ENCODE data around the gene STAB1. TPM values are rescaled to one million over a fixed set of nuclear protein-coding genes. Genes with fewer than 3 reads are reported as not detected.

STAB1 gene
- polyA plus RNA-seq, 4 donors, result 31.7 to 48.0 (median 41.1) TPM

DNA sequence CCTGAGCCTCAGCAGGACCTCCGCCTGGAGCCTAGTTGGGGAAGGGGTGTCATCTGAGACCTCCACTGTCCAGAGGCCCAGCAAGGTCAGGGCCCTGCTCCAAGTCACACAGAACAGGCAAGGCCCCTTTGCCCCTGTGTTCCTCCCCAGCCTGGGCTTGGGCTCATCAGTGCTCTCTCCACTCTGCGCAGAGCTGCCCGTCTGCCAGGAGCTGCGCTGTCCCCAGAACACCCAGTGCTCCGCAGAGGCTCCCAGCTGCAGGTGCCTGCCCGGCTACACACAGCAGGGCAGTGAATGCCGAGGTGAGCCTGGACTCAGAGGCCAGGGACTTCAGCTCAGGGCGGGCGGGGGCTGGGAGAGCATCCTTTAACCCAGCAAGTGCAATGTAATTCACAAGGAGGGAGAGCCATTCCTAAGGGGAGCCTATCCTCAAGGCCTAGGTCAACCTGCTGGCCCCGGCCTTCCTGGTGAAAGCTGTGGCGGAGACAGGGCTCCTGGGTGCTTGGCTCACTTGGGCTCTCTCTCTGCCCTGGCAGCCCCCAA lies 7.7 kb downstream of the STAB1 start:
- no peak for DNase-seq (ENCODE audit: low read depth in 4 of 4, low spot score in 3 of 4)

DNA sequence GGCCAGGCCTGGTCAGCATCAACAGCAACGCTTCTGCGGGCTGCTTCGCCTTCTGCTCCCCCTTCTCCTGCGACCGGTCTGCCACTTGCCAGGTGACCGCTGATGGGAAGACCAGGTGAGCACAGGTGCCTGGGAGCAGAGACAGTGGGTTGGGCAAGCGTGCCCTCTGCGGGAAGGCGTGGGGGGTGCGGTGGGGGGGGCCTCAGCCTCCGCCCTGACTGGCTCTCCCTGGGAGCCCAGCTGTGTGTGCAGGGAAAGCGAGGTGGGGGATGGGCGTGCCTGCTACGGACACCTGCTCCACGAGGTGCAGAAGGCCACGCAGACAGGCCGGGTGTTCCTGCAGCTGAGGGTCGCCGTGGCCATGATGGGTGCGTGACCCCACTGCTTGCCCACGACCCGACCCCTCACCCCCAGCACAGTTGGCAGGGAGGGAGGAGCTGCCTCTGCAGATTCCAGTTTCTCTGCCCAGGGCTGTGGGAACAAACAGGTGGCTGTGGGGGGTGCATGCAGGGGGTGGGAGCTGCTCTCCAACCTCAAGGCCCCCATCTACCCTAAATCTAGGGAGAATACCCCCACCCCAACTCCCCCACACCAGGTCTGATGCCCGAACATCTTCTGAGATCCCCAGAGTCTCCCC lies 8.8 kb downstream of the STAB1 start:
- no peak for DNase-seq (ENCODE audit: low read depth in 4 of 4, low spot score in 3 of 4)

DNA sequence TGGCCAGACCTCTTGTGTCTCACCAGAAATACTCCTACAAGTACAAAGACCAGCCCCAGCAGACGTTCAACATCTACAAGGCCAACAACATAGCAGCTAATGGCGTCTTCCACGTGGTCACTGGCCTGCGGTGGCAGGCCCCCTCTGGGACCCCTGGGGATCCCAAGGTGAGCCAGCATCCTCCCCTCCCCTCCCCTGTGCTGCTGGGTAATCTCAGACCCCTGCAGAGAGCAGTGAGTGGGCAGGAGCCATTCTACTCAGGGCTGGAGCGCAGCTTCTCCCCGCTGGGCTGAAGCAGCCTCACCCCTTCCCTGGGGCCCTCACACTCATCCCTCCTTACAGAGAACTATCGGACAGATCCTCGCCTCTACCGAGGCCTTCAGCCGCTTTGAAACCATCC lies 9.8 kb downstream of the STAB1 start:
- no peak for DNase-seq (ENCODE audit: low read depth in 4 of 4, low spot score in 3 of 4)

DNA sequence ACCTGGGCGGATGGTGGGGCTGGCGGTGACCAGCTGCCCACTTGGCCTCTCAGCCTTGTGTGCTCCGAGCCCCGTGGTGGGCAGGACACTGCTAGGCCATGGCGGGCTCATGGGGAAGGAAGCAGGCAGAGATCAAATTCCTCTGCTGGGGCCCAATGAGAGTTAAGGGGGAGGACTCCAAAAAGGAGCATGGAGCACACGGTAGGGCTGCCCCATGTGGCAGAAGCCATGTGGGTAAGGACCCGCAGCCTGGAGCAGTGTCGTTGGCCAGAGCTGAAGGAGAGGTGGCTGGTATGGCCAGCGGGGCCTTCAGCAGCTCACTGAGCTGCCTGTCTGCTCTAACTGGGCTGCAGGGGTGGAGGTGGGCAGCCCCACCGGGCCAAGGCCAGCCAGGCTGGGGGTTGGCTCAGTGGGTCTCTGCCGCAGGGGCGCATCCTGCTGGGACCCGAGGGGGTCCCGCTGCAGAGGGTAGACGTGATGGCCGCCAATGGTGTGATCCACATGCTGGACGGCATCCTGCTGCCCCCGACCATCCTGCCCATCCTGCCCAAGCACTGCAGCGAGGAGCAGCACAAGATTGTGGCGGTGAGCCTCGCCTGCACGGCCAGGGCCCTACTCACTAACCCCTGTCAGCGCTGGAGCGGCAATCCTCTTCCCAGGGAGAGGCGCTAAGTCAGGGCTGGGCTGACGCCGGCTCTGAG lies 11.3 kb downstream of the STAB1 start:
- DNase-seq (ENCODE audit: low read depth in 4 of 4, low spot score in 3 of 4), result no peak

DNA sequence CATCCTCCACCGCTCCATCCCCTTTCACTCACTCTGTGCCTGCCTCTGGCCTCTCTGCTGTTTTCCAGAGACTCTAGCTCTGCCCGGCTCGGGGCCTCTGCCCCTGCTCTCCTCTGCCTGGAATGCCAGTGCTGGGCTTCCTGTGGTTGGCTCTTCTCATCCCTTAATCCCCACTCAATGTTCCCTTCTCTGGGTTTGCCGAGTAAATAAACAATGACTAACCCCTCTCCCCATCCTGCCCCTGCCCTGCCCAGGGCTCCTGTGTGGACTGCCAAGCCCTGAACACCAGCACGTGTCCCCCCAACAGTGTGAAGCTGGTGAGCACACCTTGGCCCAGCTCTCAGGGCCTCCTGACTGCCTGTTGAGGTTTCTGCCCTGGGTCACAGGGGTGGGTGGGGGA lies 12.2 kb downstream of the STAB1 start:
- no peak for DNase-seq (ENCODE audit: low read depth in 4 of 4, low spot score in 3 of 4)

DNA sequence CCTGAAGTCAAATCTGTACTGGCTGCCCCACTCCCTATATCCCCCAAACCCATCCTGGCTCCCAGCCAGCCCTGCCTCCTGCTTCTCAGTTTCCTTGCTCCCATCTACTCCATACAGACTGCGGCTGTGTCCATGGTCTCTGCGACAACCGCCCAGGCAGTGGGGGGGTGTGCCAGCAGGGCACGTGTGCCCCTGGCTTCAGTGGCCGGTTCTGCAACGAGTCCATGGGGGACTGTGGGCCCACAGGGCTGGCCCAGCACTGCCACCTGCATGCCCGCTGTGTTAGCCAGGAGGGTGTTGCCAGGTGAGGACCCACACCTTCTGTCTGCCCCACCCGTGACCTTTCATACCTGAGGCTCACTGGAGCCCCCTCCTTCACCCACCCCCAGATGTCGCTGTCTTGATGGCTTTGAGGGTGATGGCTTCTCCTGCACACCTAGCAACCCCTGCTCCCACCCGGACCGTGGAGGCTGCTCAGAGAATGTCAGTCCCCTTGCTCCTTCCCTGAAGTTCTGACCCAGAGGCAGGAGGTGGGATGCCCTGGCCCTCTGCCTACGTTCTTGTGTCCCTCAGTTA lies 14.7 kb downstream of the STAB1 start:
- DNase-seq (ENCODE audit: low read depth in 4 of 4, low spot score in 3 of 4), result no peak

DNA sequence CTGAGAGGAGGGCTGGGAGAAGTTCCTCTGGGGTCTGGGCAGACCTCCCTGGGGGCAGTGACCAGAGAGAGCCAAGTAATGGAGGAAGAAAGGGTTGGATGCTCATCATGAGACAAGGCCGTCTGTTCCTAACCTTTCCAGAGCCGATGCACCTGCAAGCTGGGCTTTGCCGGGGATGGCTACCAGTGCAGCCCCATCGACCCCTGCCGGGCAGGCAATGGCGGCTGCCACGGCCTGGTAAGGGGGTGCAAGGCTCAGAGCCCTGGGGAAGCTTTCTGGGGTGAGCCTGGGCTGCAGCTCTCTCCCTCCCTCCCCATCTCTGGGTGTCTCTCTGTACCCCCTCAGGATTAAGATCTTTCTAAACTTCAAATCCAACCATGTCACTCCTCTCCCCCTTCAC lies 16.4 kb downstream of the STAB1 start:
- no peak for DNase-seq (ENCODE audit: low read depth in 4 of 4, low spot score in 3 of 4)

DNA sequence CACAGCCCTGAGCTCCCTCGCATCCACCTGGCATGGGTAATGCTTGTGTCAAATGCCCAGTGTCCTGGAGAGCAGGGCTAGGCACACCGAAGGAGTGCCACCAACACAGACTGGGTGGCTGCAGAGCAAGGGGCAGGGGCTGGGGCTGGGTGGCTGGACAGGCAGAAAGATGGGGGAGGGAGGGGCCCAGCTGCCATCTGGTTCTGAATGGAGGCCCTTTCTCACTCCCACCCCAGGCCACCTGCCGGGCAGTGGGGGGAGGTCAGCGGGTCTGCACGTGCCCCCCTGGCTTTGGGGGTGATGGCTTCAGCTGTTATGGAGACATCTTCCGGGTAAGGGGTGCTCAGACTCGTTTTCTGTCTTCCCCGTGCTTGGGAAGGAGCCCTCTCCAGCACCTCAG lies 17.0 kb downstream of the STAB1 start:
- DNase-seq (ENCODE audit: low read depth in 4 of 4, low spot score in 3 of 4), result no peak

DNA sequence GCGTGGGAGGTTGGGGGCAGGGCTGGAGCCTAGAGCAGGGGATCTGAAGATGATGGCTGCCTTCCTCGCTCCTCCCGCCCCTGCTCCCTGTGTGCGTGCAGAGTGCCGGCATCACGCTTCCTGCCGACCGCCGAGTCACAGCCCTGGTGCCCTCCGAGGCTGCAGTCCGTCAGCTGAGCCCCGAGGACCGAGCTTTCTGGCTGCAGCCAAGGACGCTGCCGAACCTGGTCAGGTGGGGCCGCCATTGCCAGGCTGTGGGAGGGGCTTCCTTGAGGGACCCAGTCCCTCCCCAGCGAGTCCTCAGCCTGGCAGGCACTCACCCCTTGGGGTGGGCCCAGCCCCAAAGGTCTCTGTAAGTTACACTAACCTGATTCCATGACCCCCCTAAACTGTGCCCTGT lies 17.6 kb downstream of the STAB1 start:
- DNase-seq (ENCODE audit: low read depth in 4 of 4, low spot score in 3 of 4), result no peak

DNA sequence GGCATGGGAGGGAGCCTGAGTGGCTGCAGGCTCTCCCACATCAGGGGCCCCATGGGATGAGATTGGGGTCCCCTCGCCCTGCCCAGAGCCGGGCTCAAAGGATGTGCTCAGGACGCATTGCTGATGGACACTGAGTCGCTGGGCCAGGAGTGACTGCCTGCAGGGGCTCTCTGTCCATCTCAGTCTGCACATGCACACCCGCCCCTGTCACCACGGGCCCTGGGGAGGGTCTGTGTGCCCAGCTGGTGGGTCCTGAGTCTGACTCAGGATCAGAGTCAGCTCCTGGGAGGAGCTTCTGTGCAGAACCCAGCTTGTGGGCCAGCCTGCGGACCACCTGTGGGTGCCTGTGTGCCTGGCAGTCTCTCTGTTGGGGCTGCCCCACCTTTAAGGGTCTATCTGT lies 18.1 kb downstream of the STAB1 start:
- no peak for DNase-seq (ENCODE audit: low read depth in 4 of 4, low spot score in 3 of 4)

DNA sequence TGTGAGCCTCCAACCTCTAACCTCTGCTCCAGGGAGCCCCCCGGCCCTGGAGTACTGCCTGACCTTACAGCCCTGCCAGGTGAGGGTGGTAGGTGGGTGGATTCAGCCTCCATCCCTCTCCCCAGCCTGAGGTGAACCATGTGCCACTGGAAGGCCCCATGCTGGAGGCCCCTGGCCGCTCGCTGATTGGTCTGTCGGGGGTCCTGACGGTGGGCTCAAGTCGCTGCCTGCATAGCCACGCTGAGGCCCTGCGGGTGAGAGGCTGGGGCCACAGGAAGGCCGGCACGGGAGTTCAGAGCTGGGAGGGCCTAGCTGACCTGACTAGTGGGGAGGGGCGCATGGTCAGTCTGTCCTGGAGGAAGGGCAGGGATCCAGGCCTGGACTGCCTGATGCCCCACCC lies 19.4 kb downstream of the STAB1 start:
- DNase-seq (ENCODE audit: low read depth in 4 of 4, low spot score in 3 of 4), result no peak

DNA sequence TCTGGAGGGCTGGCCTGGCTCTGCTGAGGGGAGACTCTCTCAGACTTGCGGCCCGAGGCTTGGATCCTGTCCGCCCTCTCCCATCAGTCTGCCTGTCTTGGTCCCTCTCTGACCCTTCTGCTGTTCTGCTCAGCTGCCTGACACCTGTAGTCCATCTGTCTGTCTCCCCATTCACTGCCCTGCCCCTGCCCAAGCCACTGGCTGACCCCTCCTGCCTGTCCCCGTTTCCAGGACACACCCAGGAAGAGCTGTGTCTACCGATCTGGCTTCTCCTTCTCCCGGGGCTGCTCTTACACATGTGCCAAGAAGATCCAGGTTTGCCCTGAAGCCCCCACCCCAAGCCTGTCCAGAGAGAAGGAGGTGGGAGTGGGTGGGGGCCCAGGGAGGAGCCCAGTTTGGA lies 20.1 kb downstream of the STAB1 start:
- DNase-seq (ENCODE audit: low read depth in 4 of 4, low spot score in 3 of 4), result no peak

DNA sequence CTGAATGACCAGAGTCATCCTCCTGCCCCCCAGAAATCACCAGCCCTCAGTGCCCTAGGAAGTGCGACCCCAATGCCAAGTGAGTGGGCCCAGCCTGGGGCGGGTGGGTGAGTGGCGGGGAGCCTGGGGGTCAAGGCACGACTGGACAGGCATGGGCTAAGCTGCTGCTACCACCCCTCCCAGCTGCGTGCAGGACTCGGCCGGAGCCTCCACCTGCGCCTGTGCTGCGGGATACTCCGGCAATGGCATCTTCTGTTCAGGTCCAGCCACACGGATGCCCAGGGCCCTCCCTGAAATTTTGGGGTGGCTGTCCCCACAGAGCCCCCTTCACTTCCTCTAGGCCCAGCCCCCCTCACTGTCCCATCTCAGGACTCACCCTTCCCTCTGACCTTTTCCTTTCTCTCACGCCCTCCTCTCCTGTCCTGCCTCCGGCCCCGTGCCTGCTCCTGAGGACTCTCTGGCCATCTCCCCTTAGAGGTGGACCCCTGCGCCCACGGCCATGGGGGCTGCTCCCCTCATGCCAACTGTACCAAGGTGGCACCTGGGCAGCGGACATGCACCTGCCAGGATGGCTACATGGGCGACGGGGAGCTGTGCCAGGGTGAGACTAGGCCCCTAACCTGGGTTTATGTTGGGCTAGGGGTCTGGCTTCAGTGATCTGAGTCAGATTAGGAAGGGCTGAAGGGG lies 21.5 kb downstream of the STAB1 start:
- DNase-seq (ENCODE audit: low read depth in 4 of 4, low spot score in 3 of 4), result no peak

DNA sequence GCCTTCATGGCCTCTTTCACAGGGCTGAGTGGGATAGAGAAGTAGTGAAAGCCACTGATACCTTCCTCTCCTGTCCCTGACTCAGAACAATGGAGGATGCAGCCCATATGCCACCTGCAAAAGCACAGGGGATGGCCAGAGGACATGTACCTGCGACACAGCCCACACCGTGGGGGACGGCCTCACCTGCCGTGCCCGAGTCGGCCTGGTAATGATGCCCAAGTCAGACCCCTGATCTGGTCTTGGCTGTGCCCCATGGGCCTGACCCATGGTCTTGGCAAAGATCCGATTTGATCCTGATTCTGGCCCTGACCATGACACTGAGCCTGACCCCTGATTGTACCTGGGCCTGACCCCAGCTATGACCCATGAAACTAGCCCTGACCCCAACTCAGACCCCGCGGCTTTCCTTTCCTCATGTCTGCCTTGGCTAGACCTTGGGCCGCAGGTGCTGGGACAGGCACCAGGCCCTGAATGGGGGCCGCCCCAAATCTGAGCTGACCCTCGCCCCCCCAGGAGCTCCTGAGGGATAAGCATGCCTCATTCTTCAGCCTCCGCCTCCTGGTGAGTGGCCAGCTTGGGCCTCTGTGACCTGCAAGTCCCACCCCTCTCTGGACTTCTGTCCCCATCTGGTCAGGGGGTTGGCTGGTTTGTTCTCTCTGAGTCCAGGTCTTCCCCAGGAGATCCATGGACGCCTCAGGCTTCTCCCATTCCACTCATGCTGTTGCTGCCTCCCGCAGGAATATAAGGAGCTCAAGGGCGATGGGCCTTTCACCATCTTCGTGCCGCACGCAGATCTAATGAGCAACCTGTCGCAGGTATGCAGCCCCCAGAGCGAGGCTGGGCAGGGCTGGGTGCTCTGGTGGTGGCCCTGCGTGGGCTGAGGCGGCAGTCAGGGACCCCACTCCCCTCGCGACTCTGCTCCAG lies 22.9 kb downstream of the STAB1 start:
- no peak for DNase-seq (ENCODE audit: low read depth in 4 of 4, low spot score in 3 of 4)

DNA sequence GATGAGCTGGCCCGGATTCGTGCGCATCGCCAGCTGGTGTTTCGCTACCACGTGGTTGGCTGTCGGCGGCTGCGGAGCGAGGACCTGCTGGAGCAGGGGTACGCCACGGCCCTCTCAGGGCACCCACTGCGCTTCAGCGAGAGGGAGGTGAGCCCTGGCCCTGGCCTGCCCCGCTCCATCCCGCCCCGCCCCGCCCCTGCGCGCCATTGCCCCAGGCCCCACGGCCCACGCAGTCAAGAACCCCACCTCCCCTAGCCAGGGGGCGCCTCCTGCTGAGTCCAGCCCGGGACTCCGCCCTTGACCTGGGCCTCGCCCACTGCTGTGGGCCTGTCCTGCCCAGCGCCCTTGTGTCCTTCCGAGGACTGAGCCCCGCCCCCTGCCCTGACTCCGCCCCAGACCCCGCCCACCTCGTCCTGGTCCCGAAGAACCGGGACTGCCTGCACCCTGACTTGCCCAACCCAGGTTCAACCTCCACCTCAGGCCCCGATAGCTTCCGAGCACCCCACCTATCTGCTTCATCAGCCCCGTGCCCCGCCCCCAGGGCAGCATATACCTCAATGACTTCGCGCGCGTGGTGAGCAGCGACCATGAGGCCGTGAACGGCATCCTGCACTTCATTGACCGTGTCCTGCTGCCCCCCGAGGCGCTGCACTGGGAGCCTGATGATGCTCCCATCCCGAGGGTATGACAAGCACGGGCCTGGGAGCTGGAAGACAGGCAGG lies 23.7 kb downstream of the STAB1 start:
- DNase-seq (ENCODE audit: low read depth in 4 of 4, low spot score in 3 of 4), result no peak

DNA sequence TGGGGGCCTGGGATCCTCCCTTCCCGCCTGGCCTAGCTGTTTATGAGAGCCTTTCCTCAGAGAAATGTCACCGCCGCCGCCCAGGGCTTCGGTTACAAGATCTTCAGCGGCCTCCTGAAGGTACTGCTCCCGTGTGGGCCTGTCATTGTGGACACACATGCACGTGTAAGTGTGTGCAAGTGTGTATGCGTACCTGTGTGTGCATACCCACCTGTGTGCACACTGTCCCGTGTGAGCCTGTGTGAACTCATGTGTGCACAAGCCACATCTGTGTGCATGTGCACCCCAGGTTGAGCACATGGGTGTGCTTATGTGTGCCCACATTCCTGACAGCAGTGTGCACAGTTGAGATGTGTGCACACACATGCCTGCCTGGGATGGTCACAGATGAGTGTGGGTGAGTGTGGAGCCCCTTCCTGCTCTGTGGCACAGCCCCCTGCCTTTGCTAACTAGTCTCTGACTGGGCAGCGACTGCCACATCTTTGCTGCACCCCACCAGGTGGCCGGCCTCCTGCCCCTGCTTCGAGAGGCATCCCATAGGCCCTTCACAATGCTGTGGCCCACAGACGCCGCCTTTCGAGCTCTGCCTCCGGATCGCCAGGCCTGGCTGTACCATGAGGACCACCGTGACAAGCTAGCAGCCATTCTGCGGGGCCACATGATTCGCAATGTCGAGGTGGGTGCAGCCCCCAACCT lies 24.5 kb downstream of the STAB1 start:
- no peak for DNase-seq (ENCODE audit: low read depth in 4 of 4, low spot score in 3 of 4)

DNA sequence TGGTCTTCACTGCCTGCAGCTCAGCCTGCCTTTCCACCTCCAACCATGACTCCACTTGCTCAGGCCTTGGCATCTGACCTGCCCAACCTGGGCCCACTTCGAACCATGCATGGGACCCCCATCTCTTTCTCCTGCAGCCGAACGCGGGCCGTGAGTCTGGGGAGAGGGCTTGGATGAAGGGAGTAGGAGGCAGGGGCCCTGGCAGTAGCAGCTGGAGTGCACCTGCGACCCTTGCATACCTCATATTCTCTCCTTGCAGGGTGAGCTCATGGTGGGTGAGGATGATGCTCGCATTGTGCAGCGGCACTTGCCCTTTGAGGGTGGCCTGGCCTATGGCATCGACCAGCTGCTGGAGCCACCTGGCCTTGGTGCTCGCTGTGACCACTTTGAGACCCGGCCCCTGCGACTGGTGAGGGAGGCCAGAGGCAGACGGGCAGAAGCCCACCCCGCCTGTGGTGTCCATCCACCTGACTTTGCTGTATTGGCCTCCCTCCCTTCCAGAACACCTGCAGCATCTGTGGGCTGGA lies 25.1 kb downstream of the STAB1 start:
- DNase-seq (ENCODE audit: low read depth in 4 of 4, low spot score in 3 of 4), result no peak

DNA sequence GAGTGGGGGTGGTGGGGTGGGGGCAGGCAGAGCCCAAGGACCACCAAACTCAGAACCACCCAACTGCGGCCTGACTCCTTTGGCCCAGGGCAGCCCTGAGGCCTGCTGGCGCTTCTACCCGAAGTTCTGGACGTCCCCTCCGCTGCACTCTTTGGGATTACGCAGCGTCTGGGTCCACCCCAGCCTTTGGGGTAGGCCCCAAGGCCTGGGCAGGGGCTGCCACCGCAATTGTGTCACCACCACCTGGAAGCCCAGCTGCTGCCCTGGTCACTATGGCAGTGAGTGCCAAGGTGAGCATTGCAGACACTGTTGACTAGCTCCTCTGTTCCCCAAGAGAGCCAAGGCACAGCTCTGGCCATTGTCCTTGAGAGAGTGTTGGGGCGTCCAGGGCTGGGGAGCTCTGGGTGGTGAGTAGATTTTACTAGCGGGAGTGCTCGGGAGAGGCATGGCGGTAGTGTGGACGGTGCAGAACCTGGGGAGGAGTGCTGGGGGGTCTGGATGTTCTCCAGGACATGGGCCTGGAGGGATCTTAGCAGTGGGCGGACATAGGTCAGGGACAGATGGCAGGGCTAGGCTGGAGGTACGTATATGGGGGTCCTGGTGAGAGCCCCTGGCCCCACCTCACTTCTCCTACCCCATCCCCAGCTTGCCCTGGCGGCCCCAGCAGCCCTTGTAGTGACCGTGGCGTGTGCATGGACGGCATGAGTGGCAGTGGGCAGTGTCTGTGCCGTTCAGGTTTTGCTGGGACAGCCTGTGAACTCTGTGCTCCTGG lies 25.8 kb downstream of the STAB1 start:
- DNase-seq (ENCODE audit: low read depth in 4 of 4, low spot score in 3 of 4), result no peak
